Measurements from ENCODE around the gene PINLYP. TPM values are rescaled to one million over a fixed set of nuclear protein-coding genes. Genes with fewer than 3 reads are reported as not detected.

Gene PINLYP
- total and polyA plus RNA-seq, 2 of the 13 experiments (the other 11 are each of a cell fraction or from before 2014, with no cell fraction given) = 0.21 to 0.24 TPM

GRCh38 chr19:43594710-43595604 lies 19.4 kb downstream of the PINLYP start (continued):
- TF ChIP-seq NFAT5 (CRISPR knock-in tag; IDR thresholded peaks at IDR 0.05) = 0 out of 2 replicates have a peak, but pooled peaks have one; percentile 15
- TF ChIP-seq SNAPC4 (CRISPR knock-in tag; IDR thresholded peaks at IDR 0.05) = peak; percentile 69; the same call in 1 of the 2 replicates
- TF ChIP-seq ZNF672 (CRISPR knock-in tag; IDR thresholded peaks at IDR 0.05) = 0 out of 2 replicates have a peak, but pooled peaks have one; percentile 26
- TF ChIP-seq, protein P1, sequence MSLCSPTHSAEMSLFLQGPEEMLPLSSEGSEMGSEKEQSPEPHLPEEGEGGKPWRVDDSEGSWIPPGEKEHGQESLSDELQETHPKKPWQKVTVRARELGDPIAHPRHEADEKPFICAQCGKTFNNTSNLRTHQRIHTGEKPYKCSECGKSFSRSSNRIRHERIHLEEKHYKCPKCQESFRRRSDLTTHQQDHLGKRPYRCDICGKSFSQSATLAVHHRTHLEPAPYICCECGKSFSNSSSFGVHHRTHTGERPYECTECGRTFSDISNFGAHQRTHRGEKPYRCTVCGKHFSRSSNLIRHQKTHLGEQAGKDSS (CRISPR knock-in tag; IDR thresholded peaks at IDR 0.05; ENCODE audit: borderline replicate concordance, low read depth) = peak; percentile 83; the same call in 1 of the 2 replicates
- no peak for TF ChIP-seq MED8 (CRISPR knock-in tag; IDR thresholded peaks at IDR 0.05; ENCODE audit: insufficient replicate concordance)
- peak; percentile 3; the same call in 1 of the 2 replicates for TF ChIP-seq SAFB2 (CRISPR knock-in tag; IDR thresholded peaks at IDR 0.05; ENCODE audit: borderline replicate concordance, low read depth)
- TF ChIP-seq KDM3A (CRISPR knock-in tag; IDR thresholded peaks at IDR 0.05; ENCODE audit: low read depth) = peak; percentile 36; the same call in 1 of the 2 replicates
- no peak for TF ChIP-seq ZNF576 (CRISPR knock-in tag; IDR thresholded peaks at IDR 0.05)
- TF ChIP-seq, protein P2, sequence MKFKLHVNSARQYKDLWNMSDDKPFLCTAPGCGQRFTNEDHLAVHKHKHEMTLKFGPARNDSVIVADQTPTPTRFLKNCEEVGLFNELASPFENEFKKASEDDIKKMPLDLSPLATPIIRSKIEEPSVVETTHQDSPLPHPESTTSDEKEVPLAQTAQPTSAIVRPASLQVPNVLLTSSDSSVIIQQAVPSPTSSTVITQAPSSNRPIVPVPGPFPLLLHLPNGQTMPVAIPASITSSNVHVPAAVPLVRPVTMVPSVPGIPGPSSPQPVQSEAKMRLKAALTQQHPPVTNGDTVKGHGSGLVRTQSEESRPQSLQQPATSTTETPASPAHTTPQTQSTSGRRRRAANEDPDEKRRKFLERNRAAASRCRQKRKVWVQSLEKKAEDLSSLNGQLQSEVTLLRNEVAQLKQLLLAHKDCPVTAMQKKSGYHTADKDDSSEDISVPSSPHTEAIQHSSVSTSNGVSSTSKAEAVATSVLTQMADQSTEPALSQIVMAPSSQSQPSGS (CRISPR knock-in tag; IDR thresholded peaks at IDR 0.05) = peak; percentile 42; the same call in 1 of the 2 replicates
- peak; percentile 92 for TF ChIP-seq ZNF564 (CRISPR knock-in tag; IDR thresholded peaks at IDR 0.05)
- 0 out of 2 replicates have a peak, but pooled peaks have one; percentile 7 for TF ChIP-seq NKX3-1 (CRISPR knock-in tag; IDR thresholded peaks at IDR 0.05)
- TF ChIP-seq ZNF350 (CRISPR knock-in tag; IDR thresholded peaks at IDR 0.05; ENCODE audit: borderline replicate concordance, low read depth) = 0 out of 2 replicates have a peak, but pooled peaks have one; percentile 45
- no peak for TF ChIP-seq BRCA1 (CRISPR knock-in tag; IDR thresholded peaks at IDR 0.05)
- TF ChIP-seq YEATS2 (CRISPR knock-in tag; IDR thresholded peaks at IDR 0.05; ENCODE audit: borderline replicate concordance) = no peak

All from HepG2 (cell line).